Measurements from ENCODE around the gene ATXN1. TPM values are rescaled to one million over a fixed set of nuclear protein-coding genes. Genes with fewer than 3 reads are reported as not detected.

ATXN1 gene
- total RNA-seq, 1 donor from 2014 or later, result 69.1 TPM

DNA sequence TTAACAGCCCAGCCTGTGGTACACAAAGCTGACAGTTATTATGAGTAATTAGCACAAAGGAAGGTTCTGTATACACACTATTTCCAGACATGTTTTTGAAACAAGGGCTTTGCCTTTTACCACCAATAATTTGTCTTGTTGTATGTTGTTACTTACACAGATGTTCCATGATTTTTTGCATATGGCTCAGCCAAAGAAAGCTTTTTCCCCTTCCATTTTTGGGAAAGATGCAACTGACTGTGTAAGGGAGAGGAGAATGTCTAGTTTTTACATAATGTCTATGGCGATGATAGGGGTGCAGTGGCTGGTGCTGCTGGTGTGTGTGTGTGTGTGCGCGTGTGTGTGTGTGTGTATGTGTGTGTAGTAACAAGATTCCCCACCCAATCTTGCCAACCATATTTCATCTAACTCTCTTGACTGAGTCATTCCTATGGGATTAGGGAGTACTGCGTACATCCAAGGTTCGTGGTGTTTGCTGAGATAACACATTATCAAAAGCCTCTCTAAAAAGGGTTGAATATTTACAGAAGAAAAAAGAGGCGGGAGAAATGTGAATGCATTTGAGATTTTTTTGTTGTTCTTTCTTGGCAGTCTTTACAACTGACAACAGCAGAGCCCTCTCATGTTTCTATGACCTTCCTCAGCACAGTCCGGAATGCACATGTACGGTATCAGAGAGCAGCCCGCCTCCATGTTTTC is 330.7 kb downstream of the ATXN1 start:
- no peak overlapping the region for H3K27ac Mint-ChIP-seq
- H3K27me3 Mint-ChIP-seq (ENCODE audit: low read depth), result no peaks in the 10 kb centered on the region
- H3K9me3 Mint-ChIP-seq, result peaks cover 3% of the 10 kb centered on the region
- peaks cover 64% of the 10 kb centered on the region for H3K36me3 Mint-ChIP-seq (ENCODE audit: low read depth)
- intact Hi-C loops (cut with micrococcal nuclease), result no loop called here
- no peak for DNase-seq (ENCODE audit: low spot score)
- no peak overlapping the region for H3K4me3 Mint-ChIP-seq (ENCODE audit: low read depth)
- peaks cover 47% of the 10 kb centered on the region for H3K4me1 Mint-ChIP-seq (ENCODE audit: low read depth)

DNA sequence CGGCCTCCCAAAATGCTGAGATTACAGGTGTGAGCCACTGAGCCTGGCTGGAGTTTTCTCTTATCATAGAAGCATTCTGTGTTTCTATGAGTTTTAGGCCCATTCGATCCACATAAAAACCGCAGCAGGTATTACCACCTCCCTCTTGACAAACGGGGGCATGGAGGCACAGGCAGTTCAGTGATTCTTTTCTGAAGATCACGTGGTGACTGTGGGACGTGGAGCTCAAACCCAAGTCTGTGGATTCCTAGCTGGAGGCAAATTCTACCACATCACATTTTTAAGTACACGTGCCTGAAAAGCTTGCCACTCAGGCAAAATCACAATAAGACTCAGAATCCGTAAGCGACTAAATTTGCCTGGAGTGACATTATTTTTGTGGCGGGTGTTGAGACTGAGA is 331.6 kb downstream of the ATXN1 start:
- Mint-ChIP-seq H3K4me1 (ENCODE audit: low read depth) (peaks cover 38% of the 10 kb centered on the region), H3K36me3 (ENCODE audit: low read depth) (peaks cover 56% of the 10 kb centered on the region), H3K9me3 (no peaks in the 10 kb centered on the region), H3K27ac (no peak overlapping the region), H3K27me3 (ENCODE audit: low read depth) (no peaks in the 10 kb centered on the region), H3K4me3 (ENCODE audit: low read depth) (no peak overlapping the region)
- intact Hi-C loops (cut with micrococcal nuclease), result loop anchor here (10.0 kb wide), 1 partner anchor 525 kb away; no protein-coding TSS in a partner anchor
- no peak for DNase-seq (ENCODE audit: low spot score)

DNA sequence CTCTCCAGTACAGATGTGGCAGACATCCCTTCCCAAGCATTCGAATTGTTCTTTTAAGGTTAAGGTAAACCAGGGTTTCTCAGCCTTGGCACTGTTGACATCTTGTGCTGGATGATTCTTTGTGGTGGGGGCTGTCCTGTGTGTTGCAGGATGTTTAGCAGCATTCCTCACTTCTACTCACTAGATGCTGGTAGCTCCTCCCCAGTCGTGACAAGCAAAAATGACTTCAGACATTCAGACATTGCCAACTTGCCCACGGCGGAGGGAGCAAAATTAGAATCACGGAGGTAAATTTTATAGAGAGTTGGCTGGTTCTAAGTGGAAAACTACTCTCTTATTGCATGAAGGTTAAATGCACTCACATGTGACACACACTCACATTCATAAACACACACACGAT is 334.1 kb downstream of the ATXN1 start:
- peaks cover 51% of the 10 kb centered on the region for H3K36me3 Mint-ChIP-seq (ENCODE audit: low read depth)
- no peak for DNase-seq (ENCODE audit: low spot score)
- H3K4me1 Mint-ChIP-seq (ENCODE audit: low read depth), result peaks cover 43% of the 10 kb centered on the region
- intact Hi-C loops (cut with micrococcal nuclease), result loop anchor here (10.0 kb wide), 1 partner anchor 528 kb away; no protein-coding TSS in a partner anchor
- no peaks in the 10 kb centered on the region for H3K9me3 Mint-ChIP-seq
- no peaks in the 10 kb centered on the region for H3K27me3 Mint-ChIP-seq (ENCODE audit: low read depth)
- no peak overlapping the region for H3K4me3 Mint-ChIP-seq (ENCODE audit: low read depth)
- H3K27ac Mint-ChIP-seq, result no peak overlapping the region

DNA sequence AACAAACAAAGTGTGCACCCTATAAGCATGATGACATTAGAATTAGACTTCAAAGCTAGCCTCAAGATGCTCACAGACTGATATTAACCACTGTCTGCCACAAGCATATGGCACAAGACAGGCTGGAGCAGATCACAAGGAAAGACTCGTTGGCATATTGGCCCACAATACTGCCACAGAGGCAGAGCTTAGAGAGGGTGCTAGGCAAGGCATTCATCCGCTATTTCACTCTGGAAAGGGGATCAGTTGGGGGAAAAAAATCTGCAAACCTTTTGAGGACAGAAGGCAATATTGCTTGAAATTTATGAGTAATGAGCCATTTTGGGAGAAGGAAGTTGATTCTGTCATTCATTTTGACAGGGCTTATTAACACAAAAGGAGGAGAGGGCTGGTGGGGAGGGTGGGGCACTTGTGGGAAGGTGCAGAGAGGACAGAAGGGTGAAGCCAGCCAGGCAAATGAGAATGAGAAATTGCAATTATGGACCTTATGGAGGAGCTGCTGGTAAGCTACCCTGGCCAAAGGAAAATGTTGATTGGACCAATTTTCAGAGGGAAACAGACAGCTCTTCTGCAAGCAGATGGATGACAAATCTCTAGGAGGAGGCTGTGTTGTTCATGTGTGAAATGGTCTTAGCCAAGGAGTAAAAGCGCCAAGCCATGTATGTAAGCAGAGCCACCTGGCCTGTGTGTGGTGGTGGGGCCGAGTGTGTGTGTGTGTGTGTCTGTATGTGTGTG is 335.2 kb downstream of the ATXN1 start:
- intact Hi-C loops (cut with micrococcal nuclease), result loop anchor here (10.0 kb wide), 1 partner anchor 529 kb away; no protein-coding TSS in a partner anchor
- H3K27ac Mint-ChIP-seq, result peak overlapping the region; percentile 4
- H3K9me3 Mint-ChIP-seq, result no peaks in the 10 kb centered on the region

DNA sequence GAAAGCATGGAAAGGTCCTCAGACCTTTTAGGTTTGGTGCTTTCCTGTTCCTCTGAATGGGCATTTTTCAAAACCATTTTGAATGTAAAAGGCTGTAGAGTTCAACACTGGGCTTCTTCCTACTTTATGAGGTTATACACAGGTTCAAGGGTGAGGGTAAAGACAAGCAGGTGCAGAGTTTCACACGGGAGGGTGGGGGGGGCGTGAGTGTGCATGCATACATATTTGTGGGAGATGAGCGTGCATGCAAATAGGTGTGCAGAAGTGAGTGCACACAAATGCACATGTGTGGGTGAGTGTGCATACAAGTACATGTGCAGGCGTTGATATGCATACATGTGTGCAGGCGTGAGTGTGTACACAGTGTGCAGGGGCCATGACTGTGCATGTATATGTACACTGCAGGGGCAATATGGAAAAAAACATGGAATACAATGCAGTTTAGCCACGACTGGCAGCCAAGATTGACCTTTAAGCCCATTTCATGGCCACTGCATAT is 339.7 kb downstream of the ATXN1 start:
- intact Hi-C loops (cut with micrococcal nuclease), result loop anchor here (1.0 to 10.0 kb wide), 7 partner anchors 16 to 533 kb away; no protein-coding TSS in a partner anchor
- H3K9me3 Mint-ChIP-seq, result no peaks in the 10 kb centered on the region
- no peaks in the 10 kb centered on the region for H3K27me3 Mint-ChIP-seq (ENCODE audit: low read depth)
- H3K27ac Mint-ChIP-seq, result peak overlapping the region; percentile 98
- no peak for DNase-seq (ENCODE audit: low spot score)
- peaks cover 25% of the 10 kb centered on the region for H3K36me3 Mint-ChIP-seq (ENCODE audit: low read depth)
- peak overlapping the region; percentile 72 for H3K4me3 Mint-ChIP-seq (ENCODE audit: low read depth)
- H3K4me1 Mint-ChIP-seq (ENCODE audit: low read depth), result peaks cover 59% of the 10 kb centered on the region

More for the DNA sequence above, 335.2 kb downstream of the ATXN1 start:
- DNase-seq (ENCODE audit: low spot score), result no peak
- peaks cover 47% of the 10 kb centered on the region for H3K36me3 Mint-ChIP-seq (ENCODE audit: low read depth)
- peaks cover 45% of the 10 kb centered on the region for H3K4me1 Mint-ChIP-seq (ENCODE audit: low read depth)
- H3K27me3 Mint-ChIP-seq (ENCODE audit: low read depth), result no peaks in the 10 kb centered on the region
- H3K4me3 Mint-ChIP-seq (ENCODE audit: low read depth), result no peak overlapping the region

DNA sequence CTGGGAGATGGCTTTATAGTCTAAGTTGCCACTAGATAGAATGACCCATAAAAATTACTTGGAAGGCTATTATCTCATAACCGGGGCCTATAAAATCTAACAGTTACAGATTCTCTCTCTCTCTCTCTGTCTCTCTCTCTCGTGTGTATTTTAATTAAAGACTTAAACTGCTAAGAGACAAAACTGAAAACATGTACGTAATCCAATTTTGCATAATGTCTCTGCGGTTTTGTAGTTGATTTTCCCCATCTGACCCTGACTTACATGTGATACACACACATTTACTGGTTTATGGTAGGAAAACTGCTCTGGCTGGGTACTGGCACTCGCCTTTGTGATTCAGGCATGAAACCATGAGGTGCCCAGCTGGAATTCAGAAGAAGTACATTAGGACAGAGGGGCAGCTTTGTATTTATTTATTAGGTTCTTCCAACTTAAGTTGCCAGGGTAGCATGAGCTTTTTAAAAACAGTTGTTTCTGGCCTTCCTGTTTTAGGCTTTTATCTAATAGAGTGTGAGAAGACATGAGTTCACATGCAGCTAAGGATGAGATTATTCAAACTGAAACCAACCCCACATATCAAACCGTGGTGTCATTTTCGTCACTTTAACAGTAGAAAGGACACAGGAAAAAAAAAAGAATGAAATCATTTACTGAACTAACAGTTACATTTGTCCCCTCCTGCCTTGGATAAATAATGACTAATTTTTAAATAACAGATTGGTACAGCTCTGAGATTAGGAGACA is 340.4 kb downstream of the ATXN1 start:
- peaks cover 54% of the 10 kb centered on the region for H3K4me1 Mint-ChIP-seq (ENCODE audit: low read depth)
- H3K9me3 Mint-ChIP-seq, result no peaks in the 10 kb centered on the region
- H3K27ac Mint-ChIP-seq, result peak overlapping the region; percentile 98
- peak; percentile 48 for DNase-seq (ENCODE audit: low spot score)
- intact Hi-C loops (cut with micrococcal nuclease), result loop anchor here (1.0 to 10.0 kb wide), 9 partner anchors 16 to 534 kb away; no protein-coding TSS in a partner anchor
- no peaks in the 10 kb centered on the region for H3K27me3 Mint-ChIP-seq (ENCODE audit: low read depth)
- H3K4me3 Mint-ChIP-seq (ENCODE audit: low read depth), result peak overlapping the region; percentile 72
- H3K36me3 Mint-ChIP-seq (ENCODE audit: low read depth), result peaks cover 24% of the 10 kb centered on the region

DNA sequence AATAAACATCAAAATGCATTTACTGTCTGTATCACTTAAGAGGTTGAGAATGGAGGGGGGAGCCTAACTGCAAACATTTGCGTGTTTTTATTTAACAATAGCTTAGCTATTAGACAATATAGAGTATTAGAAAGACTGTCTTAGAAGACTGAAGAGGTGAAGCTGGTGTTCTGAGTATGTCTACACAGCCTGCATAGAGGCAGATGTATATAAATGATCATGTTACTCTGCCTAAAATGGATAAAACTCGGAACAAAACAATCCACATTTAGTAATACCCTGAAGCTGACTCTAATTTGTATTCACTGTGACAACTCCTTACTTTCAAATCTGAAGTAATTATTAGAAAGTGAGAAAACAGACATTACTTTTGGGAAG is 340.9 kb downstream of the ATXN1 start:
- no peak for DNase-seq (ENCODE audit: low spot score)
- Mint-ChIP-seq H3K36me3 (ENCODE audit: low read depth) (peaks cover 20% of the 10 kb centered on the region), H3K9me3 (no peaks in the 10 kb centered on the region), H3K4me1 (ENCODE audit: low read depth) (peaks cover 52% of the 10 kb centered on the region), H3K27ac (peak overlapping the region; percentile 98), H3K27me3 (ENCODE audit: low read depth) (no peaks in the 10 kb centered on the region), H3K4me3 (ENCODE audit: low read depth) (peak overlapping the region; percentile 56)
- intact Hi-C loops (cut with micrococcal nuclease), result loop anchor here (1.0 to 10.0 kb wide), 7 partner anchors 23 to 534 kb away; no protein-coding TSS in a partner anchor

DNA sequence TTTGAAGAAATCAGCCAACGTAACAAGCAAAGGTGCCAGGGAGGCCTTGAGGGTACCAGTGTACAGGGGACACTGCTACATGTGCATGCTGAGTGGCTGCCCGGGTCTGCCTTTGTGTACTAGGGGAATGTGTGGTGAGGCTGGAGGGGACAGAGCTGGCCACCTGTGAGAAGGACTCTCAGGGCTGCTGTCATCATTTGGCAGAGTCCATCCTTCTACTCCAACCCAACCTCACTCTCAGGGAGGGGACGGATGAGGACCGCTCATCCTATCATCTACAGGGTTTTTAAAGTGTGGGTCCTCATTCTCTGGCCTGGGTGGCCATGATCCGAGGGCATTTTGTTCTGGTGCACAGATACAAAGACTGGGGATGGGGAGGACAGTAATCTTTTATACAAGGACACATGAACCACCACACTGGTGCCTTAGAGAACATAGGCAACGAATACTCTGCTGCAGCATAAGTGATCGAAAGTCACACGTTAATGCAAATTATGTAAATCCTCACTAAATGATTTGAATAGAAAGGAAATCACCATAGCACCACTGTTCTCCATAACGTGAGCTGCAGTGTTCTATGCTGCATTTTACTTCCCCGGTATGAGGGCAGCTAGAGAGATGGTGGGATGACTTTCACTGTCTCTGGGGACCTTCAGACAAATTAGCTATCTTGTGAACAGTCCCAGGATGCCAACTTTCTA is 341.5 kb downstream of the ATXN1 start:
- H3K4me1 Mint-ChIP-seq (ENCODE audit: low read depth), result peaks cover 52% of the 10 kb centered on the region
- no peaks in the 10 kb centered on the region for H3K9me3 Mint-ChIP-seq
- H3K27me3 Mint-ChIP-seq (ENCODE audit: low read depth), result no peaks in the 10 kb centered on the region
- peak overlapping the region; percentile 98 for H3K27ac Mint-ChIP-seq
- intact Hi-C loops (cut with micrococcal nuclease), result loop anchor here (1.0 to 10.0 kb wide), 7 partner anchors 22 to 535 kb away; no protein-coding TSS in a partner anchor
- peak overlapping the region; percentile 56 for H3K4me3 Mint-ChIP-seq (ENCODE audit: low read depth)
- H3K36me3 Mint-ChIP-seq (ENCODE audit: low read depth), result peaks cover 20% of the 10 kb centered on the region
- DNase-seq (ENCODE audit: low spot score), result no peak

DNA sequence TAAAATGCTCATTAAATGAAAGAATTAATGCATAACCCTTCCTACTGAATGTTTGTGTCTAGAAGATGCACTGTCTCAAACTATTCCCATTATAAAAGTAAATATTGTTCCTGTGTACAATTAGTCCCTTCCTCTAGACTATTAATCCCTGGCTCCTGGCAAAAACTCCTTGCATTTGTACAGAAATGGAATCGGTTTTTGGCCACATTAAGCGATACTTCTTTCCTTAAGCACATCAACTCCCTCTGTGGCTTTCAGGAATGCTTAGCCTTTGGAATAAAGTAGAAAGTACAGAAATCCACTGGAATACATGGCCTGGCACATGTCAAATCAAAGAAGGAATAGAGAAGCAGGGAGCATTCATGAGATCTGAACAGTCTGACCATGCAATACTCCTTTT is 343.1 kb downstream of the ATXN1 start:
- intact Hi-C loops (cut with micrococcal nuclease), result no loop called here
- no peaks in the 10 kb centered on the region for H3K27me3 Mint-ChIP-seq (ENCODE audit: low read depth)
- H3K9me3 Mint-ChIP-seq, result no peaks in the 10 kb centered on the region
- no peak overlapping the region for H3K27ac Mint-ChIP-seq
- DNase-seq (ENCODE audit: low spot score), result no peak
- peaks cover 58% of the 10 kb centered on the region for H3K4me1 Mint-ChIP-seq (ENCODE audit: low read depth)
- peaks cover 24% of the 10 kb centered on the region for H3K36me3 Mint-ChIP-seq (ENCODE audit: low read depth)
- no peak overlapping the region for H3K4me3 Mint-ChIP-seq (ENCODE audit: low read depth)

DNA sequence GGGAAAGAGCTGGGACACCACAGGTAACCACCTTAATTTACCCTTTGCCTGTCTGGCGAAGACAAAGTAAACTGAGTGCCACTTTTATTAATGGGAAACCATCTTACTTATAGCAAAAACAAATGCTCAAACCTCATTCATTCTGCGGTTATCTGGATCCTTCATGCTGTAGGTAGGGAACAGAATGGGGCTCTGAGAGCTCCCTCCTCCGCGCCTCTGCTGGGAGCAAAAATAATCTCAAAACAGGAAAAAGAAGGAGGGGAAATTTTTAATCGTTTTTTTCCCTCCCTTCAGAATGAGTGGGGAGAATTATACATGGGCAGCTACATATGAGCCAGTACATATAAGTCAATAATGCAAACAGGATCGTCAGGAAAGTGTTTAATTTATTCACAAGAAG is 345.6 kb downstream of the ATXN1 start:
- no peaks in the 10 kb centered on the region for H3K27me3 Mint-ChIP-seq (ENCODE audit: low read depth)
- DNase-seq (ENCODE audit: low spot score), result no peak
- peaks cover 27% of the 10 kb centered on the region for H3K36me3 Mint-ChIP-seq (ENCODE audit: low read depth)
- intact Hi-C loops (cut with micrococcal nuclease), result no loop called here
- no peaks in the 10 kb centered on the region for H3K9me3 Mint-ChIP-seq
- H3K27ac Mint-ChIP-seq, result no peak overlapping the region
- peaks cover 48% of the 10 kb centered on the region for H3K4me1 Mint-ChIP-seq (ENCODE audit: low read depth)
- H3K4me3 Mint-ChIP-seq (ENCODE audit: low read depth), result no peak overlapping the region

DNA sequence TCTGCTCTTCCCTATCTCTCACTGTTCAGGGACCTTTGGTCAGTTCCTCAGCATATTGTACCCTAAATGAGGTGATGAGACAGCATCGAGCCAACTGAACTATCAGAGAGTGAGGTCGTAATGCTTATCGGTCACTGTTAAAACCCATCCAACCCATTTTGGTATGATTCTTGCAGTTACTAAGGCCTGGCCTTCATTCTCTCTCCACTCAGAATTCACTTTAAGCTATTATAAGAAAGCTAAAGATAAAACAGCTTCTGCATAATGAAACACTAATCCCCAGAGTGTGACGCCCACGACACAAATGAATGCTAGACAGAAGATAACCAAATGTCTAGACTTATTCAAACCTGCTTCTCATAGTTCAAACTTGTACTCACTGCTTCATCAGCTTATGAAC is 347.1 kb downstream of the ATXN1 start:
- DNase-seq (ENCODE audit: low spot score), result no peak
- H3K27me3 Mint-ChIP-seq (ENCODE audit: low read depth), result no peaks in the 10 kb centered on the region
- peaks cover 43% of the 10 kb centered on the region for H3K4me1 Mint-ChIP-seq (ENCODE audit: low read depth)
- peaks cover 37% of the 10 kb centered on the region for H3K36me3 Mint-ChIP-seq (ENCODE audit: low read depth)
- peak overlapping the region; percentile 23 for H3K4me3 Mint-ChIP-seq (ENCODE audit: low read depth)
- no peaks in the 10 kb centered on the region for H3K9me3 Mint-ChIP-seq
- peak overlapping the region; percentile 70 for H3K27ac Mint-ChIP-seq
- intact Hi-C loops (cut with micrococcal nuclease), result no loop called here

DNA sequence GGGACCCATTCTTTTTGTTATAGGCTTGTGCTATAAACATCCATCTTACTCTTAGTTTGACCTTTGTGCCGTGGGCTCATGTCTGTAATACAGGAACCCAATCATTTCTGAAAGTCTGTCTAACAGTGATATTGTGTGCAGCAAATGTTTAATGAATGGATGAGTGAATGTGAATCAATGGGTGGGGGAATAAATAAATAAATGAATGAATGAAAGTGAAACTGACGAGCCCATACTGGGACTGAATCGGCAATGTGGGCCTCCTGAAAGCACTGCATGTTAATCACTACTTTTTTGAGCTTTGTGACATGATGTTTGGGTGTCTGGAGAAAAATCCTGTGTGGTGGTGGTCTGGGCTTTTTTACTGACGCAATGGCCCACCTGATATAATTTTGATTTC is 347.9 kb downstream of the ATXN1 start:
- Mint-ChIP-seq H3K27ac (peak overlapping the region; percentile 82), H3K4me1 (ENCODE audit: low read depth) (peaks cover 40% of the 10 kb centered on the region), H3K27me3 (ENCODE audit: low read depth) (no peaks in the 10 kb centered on the region), H3K36me3 (ENCODE audit: low read depth) (peaks cover 33% of the 10 kb centered on the region), H3K9me3 (no peaks in the 10 kb centered on the region), H3K4me3 (ENCODE audit: low read depth) (peak overlapping the region; percentile 20)
- no peak for DNase-seq (ENCODE audit: low spot score)
- intact Hi-C loops (cut with micrococcal nuclease), result no loop called here

All from activated T-helper 2 cell treated with anti-CD3 and anti-CD28 coated beads, Interferon-gamma antibody, Interleukin-2, Interleukin-4, amounts not matched to agents 10 μg/mL and 5 μg/mL and 100 μg/mL, durations not matched to agents 14 hours and 24 hours and 36 hours (primary cell).